ENCODE measurements around the gene IL17A.

Gene IL17A

GRCh38 chr6:52201493-52201892 lies 15.3 kb downstream of the IL17A start:
- Histone ChIP-seq H3K4me3 (ENCODE audit: low read length) (no peak overlapping the region), H3K36me3 (ENCODE audit: control insufficient read depth, insufficient read depth, low read length) (no peaks in the 10 kb centered on the region), H3K4me1 (ENCODE audit: control insufficient read depth, insufficient read depth, low read length) (no peaks in the 10 kb centered on the region), H3K9ac (ENCODE audit: low read length) (no peak overlapping the region), H3K27me3 (ENCODE audit: control insufficient read depth, insufficient read depth, low read length) (no peaks in the 10 kb centered on the region), H3K9me3 (ENCODE audit: control insufficient read depth, low read length) (no peaks in the 10 kb centered on the region)

GRCh38 chr6:52207066-52207465 lies 20.9 kb downstream of the IL17A start:
- Histone ChIP-seq H3K36me3 (ENCODE audit: control insufficient read depth, insufficient read depth, low read length) (no peaks in the 10 kb centered on the region), H3K4me3 (ENCODE audit: low read length) (no peak overlapping the region), H3K9ac (ENCODE audit: low read length) (no peak overlapping the region), H3K9me3 (ENCODE audit: control insufficient read depth, low read length) (no peaks in the 10 kb centered on the region), H3K27me3 (ENCODE audit: control insufficient read depth, insufficient read depth, low read length) (no peaks in the 10 kb centered on the region), H3K4me1 (ENCODE audit: control insufficient read depth, insufficient read depth, low read length) (no peaks in the 10 kb centered on the region)

- no peaks in the 10 kb centered on the region for H3K36me3 ChIP-seq (ENCODE audit: control insufficient read depth, insufficient read depth, low read length)
- no peaks in the 10 kb centered on the region for H3K9me3 ChIP-seq (ENCODE audit: control insufficient read depth, low read length)
- H3K4me3 ChIP-seq (ENCODE audit: low read length): no peak overlapping the region
- H3K4me1 ChIP-seq (ENCODE audit: control insufficient read depth, insufficient read depth, low read length): peaks cover 5% of the 10 kb centered on the region
- no peaks in the 10 kb centered on the region for H3K27me3 ChIP-seq (ENCODE audit: control insufficient read depth, insufficient read depth, low read length)
- H3K9ac ChIP-seq (ENCODE audit: low read length): no peak overlapping the region
Observed at GRCh38 chr6:52208612-52209011, 22.4 kb downstream of the IL17A start.

GRCh38 chr6:52209770-52210169 lies 23.6 kb downstream of the IL17A start:
- Histone ChIP-seq H3K9ac (ENCODE audit: low read length) (no peak overlapping the region), H3K27me3 (ENCODE audit: control insufficient read depth, insufficient read depth, low read length) (no peaks in the 10 kb centered on the region), H3K36me3 (ENCODE audit: control insufficient read depth, insufficient read depth, low read length) (no peaks in the 10 kb centered on the region), H3K4me1 (ENCODE audit: control insufficient read depth, insufficient read depth, low read length) (peaks cover 5% of the 10 kb centered on the region), H3K4me3 (ENCODE audit: low read length) (no peak overlapping the region), H3K9me3 (ENCODE audit: control insufficient read depth, low read length) (no peaks in the 10 kb centered on the region)

- no peaks in the 10 kb centered on the region for H3K9me3 ChIP-seq (ENCODE audit: control insufficient read depth, low read length)
- no peaks in the 10 kb centered on the region for H3K27me3 ChIP-seq (ENCODE audit: control insufficient read depth, insufficient read depth, low read length)
- H3K4me1 ChIP-seq (ENCODE audit: control insufficient read depth, insufficient read depth, low read length): peaks cover 5% of the 10 kb centered on the region
- no peak overlapping the region for H3K4me3 ChIP-seq (ENCODE audit: low read length)
- H3K9ac ChIP-seq (ENCODE audit: low read length): no peak overlapping the region
- H3K36me3 ChIP-seq (ENCODE audit: control insufficient read depth, insufficient read depth, low read length): no peaks in the 10 kb centered on the region
Observed at GRCh38 chr6:52210227-52210626, 24.1 kb downstream of the IL17A start.

GRCh38 chr6:52213127-52213526 lies 27.0 kb downstream of the IL17A start:
- peaks cover 5% of the 10 kb centered on the region for H3K4me1 ChIP-seq (ENCODE audit: control insufficient read depth, insufficient read depth, low read length)
- H3K27me3 ChIP-seq (ENCODE audit: control insufficient read depth, insufficient read depth, low read length): no peaks in the 10 kb centered on the region
- H3K9ac ChIP-seq (ENCODE audit: low read length): no peak overlapping the region
- no peaks in the 10 kb centered on the region for H3K9me3 ChIP-seq (ENCODE audit: control insufficient read depth, low read length)
- no peaks in the 10 kb centered on the region for H3K36me3 ChIP-seq (ENCODE audit: control insufficient read depth, insufficient read depth, low read length)
- H3K4me3 ChIP-seq (ENCODE audit: low read length): no peak overlapping the region

- Histone ChIP-seq H3K9ac (ENCODE audit: low read length) (no peak overlapping the region), H3K4me3 (ENCODE audit: low read length) (no peak overlapping the region), H3K36me3 (ENCODE audit: control insufficient read depth, insufficient read depth, low read length) (no peaks in the 10 kb centered on the region), H3K9me3 (ENCODE audit: control insufficient read depth, low read length) (no peaks in the 10 kb centered on the region), H3K27me3 (ENCODE audit: control insufficient read depth, insufficient read depth, low read length) (no peaks in the 10 kb centered on the region), H3K4me1 (ENCODE audit: control insufficient read depth, insufficient read depth, low read length) (peaks cover 5% of the 10 kb centered on the region)
Observed at GRCh38 chr6:52215787-52216186, 29.6 kb downstream of the IL17A start.

- Histone ChIP-seq H3K36me3 (ENCODE audit: control insufficient read depth, insufficient read depth, low read length) (no peaks in the 10 kb centered on the region), H3K4me3 (ENCODE audit: low read length) (no peak overlapping the region), H3K9ac (ENCODE audit: low read length) (no peak overlapping the region), H3K9me3 (ENCODE audit: control insufficient read depth, low read length) (no peaks in the 10 kb centered on the region), H3K27me3 (ENCODE audit: control insufficient read depth, insufficient read depth, low read length) (no peaks in the 10 kb centered on the region), H3K4me1 (ENCODE audit: control insufficient read depth, insufficient read depth, low read length) (peaks cover 5% of the 10 kb centered on the region)
Observed at GRCh38 chr6:52216932-52217575, 30.9 kb downstream of the IL17A start.

- no peak overlapping the region for H3K4me3 ChIP-seq (ENCODE audit: low read length)
- H3K9me3 ChIP-seq (ENCODE audit: control insufficient read depth, low read length): no peaks in the 10 kb centered on the region
- no peaks in the 10 kb centered on the region for H3K27me3 ChIP-seq (ENCODE audit: control insufficient read depth, insufficient read depth, low read length)
- peaks cover 5% of the 10 kb centered on the region for H3K4me1 ChIP-seq (ENCODE audit: control insufficient read depth, insufficient read depth, low read length)
- H3K36me3 ChIP-seq (ENCODE audit: control insufficient read depth, insufficient read depth, low read length): no peaks in the 10 kb centered on the region
- no peak overlapping the region for H3K9ac ChIP-seq (ENCODE audit: low read length)
Observed at GRCh38 chr6:52217761-52218160, 31.6 kb downstream of the IL17A start.

GRCh38 chr6:52221302-52221701 lies 35.1 kb downstream of the IL17A start:
- Histone ChIP-seq H3K9ac (ENCODE audit: low read length) (no peak overlapping the region), H3K36me3 (ENCODE audit: control insufficient read depth, insufficient read depth, low read length) (no peaks in the 10 kb centered on the region), H3K4me1 (ENCODE audit: control insufficient read depth, insufficient read depth, low read length) (no peaks in the 10 kb centered on the region), H3K27me3 (ENCODE audit: control insufficient read depth, insufficient read depth, low read length) (no peaks in the 10 kb centered on the region), H3K4me3 (ENCODE audit: low read length) (no peak overlapping the region), H3K9me3 (ENCODE audit: control insufficient read depth, low read length) (no peaks in the 10 kb centered on the region)

GRCh38 chr6:52227495-52227894 lies 41.3 kb downstream of the IL17A start:
- no peaks in the 10 kb centered on the region for H3K4me1 ChIP-seq (ENCODE audit: control insufficient read depth, insufficient read depth, low read length)
- H3K4me3 ChIP-seq (ENCODE audit: low read length): no peak overlapping the region
- H3K9me3 ChIP-seq (ENCODE audit: control insufficient read depth, low read length): no peaks in the 10 kb centered on the region
- H3K27me3 ChIP-seq (ENCODE audit: control insufficient read depth, insufficient read depth, low read length): no peaks in the 10 kb centered on the region
- H3K36me3 ChIP-seq (ENCODE audit: control insufficient read depth, insufficient read depth, low read length): no peaks in the 10 kb centered on the region
- H3K9ac ChIP-seq (ENCODE audit: low read length): no peak overlapping the region

- H3K36me3 ChIP-seq (ENCODE audit: control insufficient read depth, insufficient read depth, low read length): no peaks in the 10 kb centered on the region
- H3K9me3 ChIP-seq (ENCODE audit: control insufficient read depth, low read length): no peaks in the 10 kb centered on the region
- no peaks in the 10 kb centered on the region for H3K27me3 ChIP-seq (ENCODE audit: control insufficient read depth, insufficient read depth, low read length)
- no peak overlapping the region for H3K9ac ChIP-seq (ENCODE audit: low read length)
- H3K4me3 ChIP-seq (ENCODE audit: low read length): no peak overlapping the region
- no peaks in the 10 kb centered on the region for H3K4me1 ChIP-seq (ENCODE audit: control insufficient read depth, insufficient read depth, low read length)
Observed at GRCh38 chr6:52230685-52231084, 44.5 kb downstream of the IL17A start.
